Coronary artery (tissue), 2 donors: Measurements from ENCODE around the gene SLC12A6.

ENCODE experiments used
- DNase-seq: peaks from one replicate; pipeline ENCODE4 v3.0.0-alpha.2; 2017; ENCODE audit warnings: low spot score
- H3K27ac ChIP-seq, 2 donors: fragments of 200-600 bp; sonication (generic); one replicate each; pipeline ENCODE4 v1.5.1; 2016 to 2019
- H3K4me3 ChIP-seq: fragments of 200-600 bp; sonication (generic); 2 replicates; pipeline ENCODE4 v1.5.1; 2016; ENCODE audit warnings: mild to moderate bottlenecking, moderate library complexity
- TF ChIP-seq, protein P1 (sequence below): fragments of 200-600 bp; sonication (generic); IDR thresholded peaks from one replicate; pipeline ENCODE4 v1.5.1; 2019; ENCODE audit warnings: antibody characterized with exemption

SLC12A6 gene

DNA sequence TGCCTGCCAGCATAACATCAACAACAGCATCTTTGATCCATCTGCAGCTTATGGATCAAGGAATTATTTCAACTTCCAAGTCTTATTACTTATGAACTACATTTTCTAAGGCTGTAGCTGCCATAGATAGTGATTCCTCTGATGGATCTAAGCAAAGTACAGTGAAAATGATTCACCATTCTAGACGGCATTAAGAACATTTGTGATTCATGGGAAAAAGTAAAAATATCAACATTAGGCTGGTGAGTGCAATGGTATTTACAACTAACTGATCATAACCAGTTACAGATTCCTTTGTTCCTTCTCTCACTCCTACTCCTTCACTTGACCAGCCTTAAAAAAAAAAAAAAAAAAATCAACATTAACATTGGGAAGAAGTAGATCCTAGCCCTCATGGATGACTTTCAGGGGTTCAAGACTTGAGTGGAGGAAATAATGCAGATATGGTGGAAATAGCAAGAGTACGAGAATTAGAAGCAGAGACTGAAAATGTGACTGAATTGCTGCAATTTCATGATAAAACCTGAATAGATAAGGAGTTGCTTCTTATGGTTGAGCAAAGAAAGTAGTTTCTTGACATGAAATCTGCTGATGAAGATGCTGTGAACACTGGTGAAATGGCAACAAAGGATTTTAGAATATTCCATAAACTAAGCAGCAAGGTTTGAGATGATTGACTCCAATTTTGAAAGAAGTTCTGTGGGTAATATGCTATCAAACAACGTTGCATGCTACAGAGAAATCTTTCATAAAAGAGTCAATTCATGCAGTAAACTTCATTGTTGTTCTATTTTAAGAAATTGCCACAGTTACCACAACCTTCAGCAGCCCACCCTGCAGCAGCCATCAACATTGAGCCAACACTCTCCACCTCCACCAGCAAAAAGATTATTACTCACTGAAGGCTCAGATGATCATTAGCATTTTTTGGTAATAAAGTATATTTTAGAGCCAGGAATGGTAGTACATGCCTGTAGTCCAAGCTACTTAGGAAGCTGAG is 22.8 kb downstream of the SLC12A6 start:
- Histone ChIP-seq H3K27ac (no peak overlapping the region), H3K4me3 (no peak overlapping the region)
- DNase-seq: no peak
- TF ChIP-seq, protein P1, sequence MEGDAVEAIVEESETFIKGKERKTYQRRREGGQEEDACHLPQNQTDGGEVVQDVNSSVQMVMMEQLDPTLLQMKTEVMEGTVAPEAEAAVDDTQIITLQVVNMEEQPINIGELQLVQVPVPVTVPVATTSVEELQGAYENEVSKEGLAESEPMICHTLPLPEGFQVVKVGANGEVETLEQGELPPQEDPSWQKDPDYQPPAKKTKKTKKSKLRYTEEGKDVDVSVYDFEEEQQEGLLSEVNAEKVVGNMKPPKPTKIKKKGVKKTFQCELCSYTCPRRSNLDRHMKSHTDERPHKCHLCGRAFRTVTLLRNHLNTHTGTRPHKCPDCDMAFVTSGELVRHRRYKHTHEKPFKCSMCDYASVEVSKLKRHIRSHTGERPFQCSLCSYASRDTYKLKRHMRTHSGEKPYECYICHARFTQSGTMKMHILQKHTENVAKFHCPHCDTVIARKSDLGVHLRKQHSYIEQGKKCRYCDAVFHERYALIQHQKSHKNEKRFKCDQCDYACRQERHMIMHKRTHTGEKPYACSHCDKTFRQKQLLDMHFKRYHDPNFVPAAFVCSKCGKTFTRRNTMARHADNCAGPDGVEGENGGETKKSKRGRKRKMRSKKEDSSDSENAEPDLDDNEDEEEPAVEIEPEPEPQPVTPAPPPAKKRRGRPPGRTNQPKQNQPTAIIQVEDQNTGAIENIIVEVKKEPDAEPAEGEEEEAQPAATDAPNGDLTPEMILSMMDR: no peak

- TF ChIP-seq, protein P1: no peak
- no peak overlapping the region for H3K4me3 ChIP-seq
- H3K27ac ChIP-seq: no peak overlapping the region
- no peak for DNase-seq
Observed at GRCh38 chr15:34311563-34311962, 26.0 kb downstream of the SLC12A6 start.

DNA sequence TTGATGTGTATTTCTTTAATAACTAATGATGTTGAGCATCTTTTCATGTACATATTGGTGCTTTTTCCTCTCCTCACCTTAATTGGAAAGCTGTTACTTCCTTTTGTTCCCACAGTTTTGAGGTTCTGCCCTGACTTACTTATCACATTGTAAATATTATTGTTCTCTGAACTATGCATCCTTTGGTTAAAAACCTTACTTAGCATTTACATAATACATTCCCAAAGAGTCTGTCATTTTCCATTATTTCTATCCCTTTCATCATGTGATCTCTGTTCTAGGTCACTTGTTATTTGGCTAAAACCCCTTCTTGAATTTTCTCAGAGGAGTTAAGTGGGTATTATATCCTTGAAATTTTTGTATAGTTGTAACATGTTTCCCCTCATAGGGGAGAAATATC is 33.0 kb downstream of the SLC12A6 start:
- TF ChIP-seq, protein P1: no peak
- DNase-seq: no peak
- no peak overlapping the region for H3K27ac ChIP-seq
- no peak overlapping the region for H3K4me3 ChIP-seq

DNA sequence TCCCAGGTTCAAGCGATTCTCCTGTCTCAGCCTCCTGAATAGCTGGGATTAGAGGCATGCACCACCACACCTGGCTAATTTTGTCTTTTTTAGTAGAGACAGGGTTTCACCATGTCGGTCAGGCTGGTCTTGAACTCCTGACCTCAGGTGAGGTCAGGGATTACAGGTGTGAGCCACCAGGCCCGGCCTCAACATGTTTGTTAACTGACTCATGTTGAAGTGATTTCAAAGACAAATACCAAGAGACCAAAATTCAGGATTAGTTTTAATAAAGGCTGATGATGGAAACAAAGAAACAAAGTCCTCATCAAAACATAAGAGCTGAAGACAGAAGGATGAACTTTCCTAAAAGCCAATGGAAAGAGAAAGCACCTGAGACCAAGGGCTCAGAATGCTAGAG is 36.5 kb downstream of the SLC12A6 start:
- H3K4me3 ChIP-seq: no peak overlapping the region
- no peak for DNase-seq
- TF ChIP-seq, protein P1: no peak
- H3K27ac ChIP-seq: no peak overlapping the region

DNA sequence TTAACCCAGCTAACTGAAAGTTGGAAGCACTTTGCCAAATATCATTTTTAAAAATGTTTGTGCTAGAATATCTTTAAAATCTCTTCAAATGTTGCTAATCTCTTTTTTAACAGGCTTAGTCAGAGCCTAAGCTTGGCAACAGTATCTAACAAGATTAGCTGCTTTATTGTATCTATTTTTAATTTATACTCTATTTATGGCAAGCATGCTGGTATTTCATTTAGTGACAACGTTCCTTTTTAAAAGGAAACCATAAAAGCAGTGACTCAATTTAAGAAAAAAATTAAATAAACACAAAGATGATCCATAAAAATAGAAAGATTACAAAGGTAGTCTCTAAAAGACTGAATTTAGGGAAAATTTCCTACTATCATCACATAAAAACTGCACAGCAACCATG is 40.5 kb downstream of the SLC12A6 start:
- H3K27ac ChIP-seq: peak overlapping the region; percentile 57 to 58
- peak overlapping the region; percentile 23 for H3K4me3 ChIP-seq
- TF ChIP-seq, protein P1: no peak
- DNase-seq: no peak

GRCh38 chr15:34292621-34293020 is 45.0 kb downstream of the SLC12A6 start:
- H3K27ac ChIP-seq: no peak overlapping the region
- no peak for DNase-seq
- TF ChIP-seq, protein P1: no peak
- no peak overlapping the region for H3K4me3 ChIP-seq

- no peak for DNase-seq
- no peak overlapping the region for H3K4me3 ChIP-seq
- TF ChIP-seq, protein P1: no peak
- no peak overlapping the region for H3K27ac ChIP-seq
Observed at GRCh38 chr15:34284937-34285336, 52.6 kb downstream of the SLC12A6 start.
